GM19023 (cell line): ENCODE results near the gene SLC15A5.

Experiments used
- ATAC-seq: cut with Tn5 transposase; IDR thresholded peaks from one replicate; pipeline ENCODE4 v1.9.1; 2021; ENCODE audit warnings: mild to moderate bottlenecking, moderate library complexity; ENCODE audit not compliant: unreplicated experiment

SLC15A5 gene

GRCh38 chr12:16266085-16266484 is 11.4 kb downstream of the SLC15A5 start:
- ATAC-seq, result no peak

- ATAC-seq, result no peak
Observed at GRCh38 chr12:16261944-16262475, 15.5 kb downstream of the SLC15A5 start.

GRCh38 chr12:16260206-16260605 is 17.3 kb downstream of the SLC15A5 start:
- no peak for ATAC-seq

GRCh38 chr12:16258963-16259362 is 18.5 kb downstream of the SLC15A5 start:
- no peak for ATAC-seq

GRCh38 chr12:16246264-16246663 is 31.2 kb downstream of the SLC15A5 start:
- ATAC-seq, result no peak

GRCh38 chr12:16245209-16245608 is 32.3 kb downstream of the SLC15A5 start:
- ATAC-seq, result no peak

- ATAC-seq, result no peak
Observed at GRCh38 chr12:16243487-16244412, 33.7 kb downstream of the SLC15A5 start.

- ATAC-seq, result no peak
Observed at GRCh38 chr12:16241346-16241745, 36.1 kb downstream of the SLC15A5 start.

GRCh38 chr12:16238661-16239060 is 38.8 kb downstream of the SLC15A5 start:
- no peak for ATAC-seq

- ATAC-seq, result no peak
Observed at GRCh38 chr12:16229676-16230075, 47.8 kb downstream of the SLC15A5 start.

GRCh38 chr12:16228067-16228466 is 49.4 kb downstream of the SLC15A5 start:
- ATAC-seq, result peak; percentile 73

- ATAC-seq, result no peak
Observed at GRCh38 chr12:16225692-16226091, 51.8 kb downstream of the SLC15A5 start.

- no peak for ATAC-seq
Observed at GRCh38 chr12:16224196-16224595, 53.3 kb downstream of the SLC15A5 start.

- no peak for ATAC-seq
Observed at GRCh38 chr12:16221776-16222175, 55.7 kb downstream of the SLC15A5 start.

GRCh38 chr12:16220120-16220519 is 57.4 kb downstream of the SLC15A5 start:
- no peak for ATAC-seq

GRCh38 chr12:16218934-16219751 is 58.3 kb downstream of the SLC15A5 start:
- ATAC-seq, result no peak

- ATAC-seq, result no peak
Observed at GRCh38 chr12:16218234-16218633, 59.3 kb downstream of the SLC15A5 start.

- no peak for ATAC-seq
Observed at GRCh38 chr12:16211731-16212130, 65.8 kb downstream of the SLC15A5 start.

GRCh38 chr12:16198884-16199283 is 78.6 kb downstream of the SLC15A5 start:
- ATAC-seq, result peak; percentile 98

- ATAC-seq, result no peak
Observed at GRCh38 chr12:16197600-16197999, 79.9 kb downstream of the SLC15A5 start.

GRCh38 chr12:16189849-16190248 is 87.6 kb downstream of the SLC15A5 start:
- no peak for ATAC-seq

- ATAC-seq, result no peak
Observed at GRCh38 chr12:16187660-16188059, 89.8 kb downstream of the SLC15A5 start.
